ENCODE measurements around the gene GNA14. TPM values are rescaled to one million over a fixed set of nuclear protein-coding genes. Genes with fewer than 3 reads are reported as not detected.

The GNA14 gene
- total RNA-seq, 1 experiment from 2014 or later, result 0.37 TPM

DNA sequence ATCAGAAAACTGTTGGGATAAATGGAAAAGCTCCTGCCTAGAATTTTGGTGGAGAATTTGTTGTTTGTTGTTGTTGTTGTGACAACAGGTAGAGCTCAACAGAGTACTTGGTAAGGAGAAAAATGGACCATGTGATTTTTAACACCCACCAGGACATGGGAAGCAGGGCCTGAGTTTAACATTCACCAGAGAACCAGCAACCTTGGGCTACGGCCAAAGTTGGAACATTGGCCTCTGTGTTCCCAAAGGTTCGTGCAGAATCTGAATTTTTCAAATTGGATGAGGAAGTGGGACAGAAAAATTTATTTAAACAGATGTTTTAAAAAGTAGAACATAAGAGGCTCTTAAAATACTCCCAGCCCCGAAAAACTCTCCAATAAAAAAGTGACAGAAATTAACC, 127.0 kb downstream of the GNA14 start:
- Histone ChIP-seq H3K14ac (ENCODE audit: insufficient read depth, low read length) (no peak overlapping the region), H3K27ac (ENCODE audit: insufficient read length, low read depth, low read length) (no peak overlapping the region), H3K4me2 (ENCODE audit: insufficient read depth, insufficient read length, low read length) (no peak overlapping the region), H3K23ac (ENCODE audit: insufficient read length, low read depth, low read length) (no peak overlapping the region), H3K23me2 (ENCODE audit: insufficient read length, low read depth, low read length, poor library complexity, severe bottlenecking) (no peaks in the 10 kb centered on the region), H4K8ac (replicated peaks; ENCODE audit: insufficient read length, low read depth, low read length) (no peak overlapping the region), H2BK5ac (ENCODE audit: insufficient read length, low read length) (no peak overlapping the region), H2BK120ac (ENCODE audit: low read depth, low read length, poor library complexity, severe bottlenecking) (no peak overlapping the region), H2BK12ac (ENCODE audit: insufficient read length, low read depth, low read length) (no peak overlapping the region), H2BK15ac (ENCODE audit: low read depth, low read length) (no peak overlapping the region), H3K4ac (ENCODE audit: low read depth, low read length) (no peak overlapping the region), H3K9ac (ENCODE audit: extremely low read depth, insufficient read length, low read length) (no peak overlapping the region), H2AFZ (ENCODE audit: low read length) (no peak overlapping the region), H3K27me3 (ENCODE audit: insufficient read depth, low read length) (no peaks in the 10 kb centered on the region), H3K9me3 (ENCODE audit: control insufficient read depth, low read depth, low read length) (no peaks in the 10 kb centered on the region), H3K79me2 (ENCODE audit: insufficient read depth, low read length) (no peaks in the 10 kb centered on the region), H4K20me1 (ENCODE audit: control insufficient read depth, insufficient read depth, insufficient read length) (no peaks in the 10 kb centered on the region), H3T11ph (ENCODE audit: low read length) (no peak overlapping the region), H3K56ac (ENCODE audit: insufficient read length, low read depth, low read length) (no peak overlapping the region), H3K79me1 (ENCODE audit: insufficient read depth, low read depth, low read length, poor library complexity, severe bottlenecking) (no peaks in the 10 kb centered on the region), H2BK20ac (ENCODE audit: low read depth, low read length, poor library complexity, severe bottlenecking) (no peak overlapping the region), H3K4me1 (ENCODE audit: insufficient read depth, low read length) (no peaks in the 10 kb centered on the region), H4K5ac (ENCODE audit: insufficient read length, low read depth, low read length) (no peak overlapping the region), H4K91ac (ENCODE audit: insufficient read length, low read depth, low read length) (no peak overlapping the region), H2AK5ac (ENCODE audit: insufficient read length, low read length) (no peak overlapping the region), H3K18ac (ENCODE audit: insufficient read length, low read depth, low read length) (no peak overlapping the region)
- Mint-ChIP-seq H3K4me1 (no peaks in the 10 kb centered on the region), H3K4me3 (no peak overlapping the region), H3K27me3 (ENCODE audit: low read depth) (no peaks in the 10 kb centered on the region), H3K9me3 (peaks cover 3 to 5% of the 10 kb centered on the region in 2 experiments; a peak in 2 of 5 replicates), H3K27ac (no peak overlapping the region), H3K36me3 (ENCODE audit: insufficient read depth in 1 of 3, low read depth in 3 of 3) (peaks cover 0 to 4% (median 1%) of the 10 kb centered on the region in 3 experiments; a peak in 2 of 7 replicates)
- TF ChIP-seq, protein P1, sequence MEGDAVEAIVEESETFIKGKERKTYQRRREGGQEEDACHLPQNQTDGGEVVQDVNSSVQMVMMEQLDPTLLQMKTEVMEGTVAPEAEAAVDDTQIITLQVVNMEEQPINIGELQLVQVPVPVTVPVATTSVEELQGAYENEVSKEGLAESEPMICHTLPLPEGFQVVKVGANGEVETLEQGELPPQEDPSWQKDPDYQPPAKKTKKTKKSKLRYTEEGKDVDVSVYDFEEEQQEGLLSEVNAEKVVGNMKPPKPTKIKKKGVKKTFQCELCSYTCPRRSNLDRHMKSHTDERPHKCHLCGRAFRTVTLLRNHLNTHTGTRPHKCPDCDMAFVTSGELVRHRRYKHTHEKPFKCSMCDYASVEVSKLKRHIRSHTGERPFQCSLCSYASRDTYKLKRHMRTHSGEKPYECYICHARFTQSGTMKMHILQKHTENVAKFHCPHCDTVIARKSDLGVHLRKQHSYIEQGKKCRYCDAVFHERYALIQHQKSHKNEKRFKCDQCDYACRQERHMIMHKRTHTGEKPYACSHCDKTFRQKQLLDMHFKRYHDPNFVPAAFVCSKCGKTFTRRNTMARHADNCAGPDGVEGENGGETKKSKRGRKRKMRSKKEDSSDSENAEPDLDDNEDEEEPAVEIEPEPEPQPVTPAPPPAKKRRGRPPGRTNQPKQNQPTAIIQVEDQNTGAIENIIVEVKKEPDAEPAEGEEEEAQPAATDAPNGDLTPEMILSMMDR (conservative IDR thresholded peaks at IDR 0.05), result no peak
- WGBS (ENCODE audit: extremely low coverage, insufficient read length, low lambda C conversion rate), result no CpG with 5 or more reads among the region's 3 CpGs
- DNase-seq, result no peak
